ENCODE results near the gene TNFRSF19. TPM values are rescaled to one million over a fixed set of nuclear protein-coding genes. Genes with fewer than 3 reads are reported as not detected.
A peak's percentile ranks its signal among the peaks of the same experiment; 100 is the strongest.

TNFRSF19 gene
- total and polyA plus RNA-seq, 10 of the 15 experiments (the other 5 are each of a cell fraction or from before 2014, with no cell fraction given): 16.4 to 46.2 (median 35.4) TPM

DNA sequence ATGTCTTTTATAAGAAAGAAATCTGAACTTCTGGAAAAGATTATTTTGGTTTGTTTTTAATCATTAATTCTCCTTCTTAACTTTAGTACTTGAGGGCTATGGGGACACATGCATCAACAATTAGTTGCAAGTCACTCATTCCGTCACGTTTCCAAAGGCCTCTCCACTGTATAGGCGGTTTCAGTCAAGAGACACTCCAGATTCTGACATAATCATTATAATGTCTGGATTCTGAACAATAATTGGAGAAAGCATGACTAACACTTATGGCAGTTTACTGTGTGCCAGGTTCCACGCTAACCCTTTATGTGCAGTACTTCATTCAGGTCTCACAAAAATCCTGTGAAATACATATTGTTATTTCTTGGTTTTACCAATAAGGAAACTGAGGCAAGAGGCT lies 71.9 kb downstream of the TNFRSF19 start (continued):
- TF ChIP-seq CBX3 (IDR thresholded peaks at IDR 0.05; ENCODE audit: borderline replicate concordance, low read depth) (no peak), RFX5 (IDR thresholded peaks at IDR 0.05; ENCODE audit: low read depth, low read length) (no peak), IKZF1 (conservative IDR thresholded peaks at IDR 0.05) (no peak), FOXM1 (IDR thresholded peaks at IDR 0.05; ENCODE audit: low read depth, low read length) (no peak), ATF3 (IDR thresholded peaks at IDR 0.05; ENCODE audit: borderline replicate concordance, extremely low read depth, low read depth, low read length) (no peak)

DNA sequence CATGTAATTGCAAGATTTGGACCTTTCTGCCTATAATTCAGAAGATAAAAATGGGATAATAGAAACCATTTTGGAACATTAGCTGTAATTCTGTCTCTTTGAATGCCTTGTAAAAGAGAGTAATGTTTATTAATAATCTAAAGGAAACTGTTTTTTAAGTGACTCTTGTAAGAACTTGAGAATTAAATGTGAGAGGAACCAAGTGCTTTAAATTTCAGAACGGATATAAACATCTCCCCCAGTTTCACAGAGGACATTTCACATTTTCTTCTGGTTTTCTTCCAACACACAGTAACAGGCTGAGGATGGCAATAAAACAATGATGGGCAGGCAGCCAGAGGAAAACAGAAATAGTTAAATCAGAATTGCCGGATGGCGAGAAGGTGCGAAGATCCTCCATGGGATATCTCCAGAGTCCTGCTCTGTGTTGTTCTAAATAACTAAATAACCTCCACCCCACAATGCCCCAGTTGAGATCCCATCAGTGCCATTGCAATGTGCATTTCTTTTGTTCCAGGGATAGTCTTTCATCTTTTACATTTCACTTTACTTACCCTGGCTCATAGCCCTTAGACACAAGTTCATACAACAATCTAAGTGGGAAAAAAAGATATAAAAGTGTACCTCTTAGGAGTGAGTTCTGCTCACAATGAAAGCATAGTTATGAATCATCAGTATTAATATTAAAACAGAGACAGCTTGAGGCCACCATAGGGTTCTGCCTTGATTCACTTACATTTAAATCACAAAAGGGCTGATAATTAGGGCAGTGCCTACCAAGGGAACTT lies 73.3 kb downstream of the TNFRSF19 start:
- BruUV-seq (replicated peaks): no TSS peak
- no peak for FAIRE-seq
- no peak for DNase-seq (ENCODE audit: low read depth, low spot score)
- H2AFZ ChIP-seq (ENCODE audit: control insufficient read depth, low read depth, low read length): no peak overlapping the region
- ChIA-PET CTCF (interaction anchor here (1.2 kb wide), 1 partner anchor 30 kb away, joined by 4 read pairs; no protein-coding TSS in a partner anchor), RAD21 (ENCODE audit: unreplicated experiment) (no interaction called here), SMC1A (ENCODE audit: uncharacterized antibody, unreplicated experiment) (interaction anchor here (1.5 kb wide), 1 partner anchor 15 kb away, joined by 3 read pairs; no protein-coding TSS in a partner anchor), POLR2A (no interaction called here)
- H3K36me3 ChIP-seq (ENCODE audit: control insufficient read depth in 2 of 2, insufficient read depth in 2 of 2, low read length in 1 of 2): peaks cover 0 to 3% of the 10 kb centered on the region in 2 experiments; a peak in 2 of 4 replicates
- in situ Hi-C loops (cut with MboI): no loop called here
- TF ChIP-seq CREM (IDR thresholded peaks at IDR 0.05; ENCODE audit: low read depth): no peak
- TF ChIP-seq JUNB (IDR thresholded peaks at IDR 0.05): peak; percentile 61; the same call in 1 of the 2 replicates
- H3K4me2 ChIP-seq (ENCODE audit: control insufficient read depth, insufficient read depth): peak overlapping the region; percentile 17
- no peaks in the 10 kb centered on the region for H3K27me3 ChIP-seq (replicated peaks in 1 of 2; ENCODE audit: control insufficient read depth in 2 of 2, insufficient read depth in 2 of 2, low read length in 1 of 2)
- H3K4me1 ChIP-seq (ENCODE audit: control insufficient read depth, insufficient read depth, low read length): peaks cover 3% of the 10 kb centered on the region; the same call in 1 of the 2 replicates
- no peak overlapping the region for H3K9ac ChIP-seq (ENCODE audit: control insufficient read depth, insufficient read depth, low read length)
- peak; percentile 50 for ATAC-seq
- H3K27ac ChIP-seq (ENCODE audit: control insufficient read depth, insufficient read depth): 0 out of 2 replicates have a peak overlapping the region, but pooled peaks have one; percentile 15
- H3K79me2 ChIP-seq (ENCODE audit: control insufficient read depth, insufficient read depth, low read length): no peaks in the 10 kb centered on the region; the same call in 1 of the 2 replicates
- 83% methylated on average over 4 of the region's 4 CpGs for WGBS (ENCODE audit: insufficient coverage, insufficient replicate concordance, low lambda C conversion rate, missing lambda C conversion rate)
- no peaks in the 10 kb centered on the region for H4K20me1 ChIP-seq (ENCODE audit: control insufficient read depth, insufficient read depth)
- no peak overlapping the region for H3K4me3 ChIP-seq
- peaks cover 2% of the 10 kb centered on the region for H3K9me3 ChIP-seq (replicated peaks; ENCODE audit: control insufficient read depth, insufficient read depth, low read length)
- intact Hi-C loops (cut with micrococcal nuclease; ENCODE audit: unreplicated experiment): no loop called here

Data from GM12878 (cell line).